B cell (primary cell): Measurements from ENCODE around the gene UNC119B. TPM values are rescaled to one million over a fixed set of nuclear protein-coding genes. Genes with fewer than 3 reads are reported as not detected.

Experiments
- polyA plus RNA-seq: library from polyadenylated mRNA; depleted of rRNA; stranded (reverse); fragments of >200 nt; gene quantifications from 2 replicates; pipeline ENCODE4 v1.2.3, GENCODE V29; 2012
- total RNA-seq, 2 donors: library from RNA; stranded (reverse); fragments of 120-200 nt in 1 of 2; gene quantifications; 1 replicate in 1 of 2; 2 replicates in 1 of 2; pipeline versions ENCODE4 v1.2.3 to v1.2.4, GENCODE V29; 2013 to 2022

UNC119B gene
- total and polyA plus RNA-seq, 2 donors (not counting 1 experiment from before 2014, with no cell fraction given), result 7.2 to 22.7 TPM

Other genes with a start within 250 kb of the UNC119B start
- 151 and 157 TPM in 2 replicates for gene SRSF9, start 240.7 kb upstream of the UNC119B start, total RNA-seq
- gene SRSF9, start 240.7 kb upstream of the UNC119B start, polyA plus RNA-seq, result 96.3 and 188 TPM in 2 replicates
- 132 and 138 TPM in 2 replicates for gene DYNLL1, start 214.3 kb upstream of the UNC119B start, total RNA-seq
- gene DYNLL1, start 214.3 kb upstream of the UNC119B start, polyA plus RNA-seq, result 74.3 and 116 TPM in 2 replicates
- gene COQ5, start 181.3 kb upstream of the UNC119B start, total RNA-seq, result 22.1 and 25.4 TPM in 2 replicates
- 9.8 and 14.2 TPM in 2 replicates for gene COQ5, start 181.3 kb upstream of the UNC119B start, polyA plus RNA-seq
- gene RNF10, start 176.1 kb upstream of the UNC119B start, total RNA-seq, result 227 and 236 TPM in 2 replicates
- 163 and 250 TPM in 2 replicates for gene RNF10, start 176.1 kb upstream of the UNC119B start, polyA plus RNA-seq
- gene POP5, start 129.1 kb upstream of the UNC119B start, total RNA-seq, result 60.6 and 61.4 TPM in 2 replicates
- 98.0 and 107 TPM in 2 replicates for gene POP5, start 129.1 kb upstream of the UNC119B start, polyA plus RNA-seq
- not detected in 2 replicates for gene CABP1, start 69.8 kb upstream of the UNC119B start, total RNA-seq
- not detected in 2 replicates for gene CABP1, start 69.8 kb upstream of the UNC119B start, polyA plus RNA-seq
- 39.8 and 52.6 TPM in 2 replicates for gene MLEC, start 23.3 kb upstream of the UNC119B start, total RNA-seq
- gene MLEC, start 23.3 kb upstream of the UNC119B start, polyA plus RNA-seq, result 3.4 and 5.5 TPM in 2 replicates
- gene ACADS, start 15.4 kb downstream of the UNC119B start, total RNA-seq, result 10.0 and 10.1 TPM in 2 replicates
- gene ACADS, start 15.4 kb downstream of the UNC119B start, polyA plus RNA-seq, result 4.8 and 6.8 TPM in 2 replicates
- 43.6 and 53.7 TPM in 2 replicates for gene SPPL3, start 193.9 kb downstream of the UNC119B start, total RNA-seq
- 12.3 and 22.0 TPM in 2 replicates for gene SPPL3, start 193.9 kb downstream of the UNC119B start, polyA plus RNA-seq